Measurements from ENCODE around the gene ZNF518A.
"Not testable (repeated sequence)": the region's sequence is repeated elsewhere in the genome, so short reads cannot be mapped to it uniquely, and the experiment has no call there.

The ZNF518A gene

GRCh38 chr10:96133135-96133534 is 3.0 kb downstream of the ZNF518A start:
- DNase-seq (ENCODE audit: low read depth), result no peak

DNA sequence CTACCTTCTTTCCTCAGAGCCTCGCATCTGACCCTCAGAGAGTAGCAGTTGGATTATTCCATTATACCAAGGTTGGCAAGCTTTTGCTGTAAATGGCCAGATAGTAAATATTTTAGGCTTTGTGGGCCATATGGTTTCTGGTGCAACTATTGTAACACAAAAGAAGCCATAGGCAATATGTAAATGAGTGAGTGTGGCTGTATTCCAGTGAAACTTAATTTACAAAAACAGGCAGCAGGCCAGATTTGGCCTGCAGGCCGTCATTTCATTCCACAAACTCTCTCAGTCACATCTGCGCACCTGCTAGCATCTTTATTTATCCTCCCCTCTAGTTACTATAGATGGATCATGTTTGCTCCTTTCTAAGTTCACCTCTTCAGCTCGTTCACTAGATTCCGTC is 6.7 kb downstream of the ZNF518A start:
- DNase-seq (ENCODE audit: low read depth), result no peak

GRCh38 chr10:96137567-96137966 is 7.5 kb downstream of the ZNF518A start:
- DNase-seq (ENCODE audit: low read depth), result no peak

DNA sequence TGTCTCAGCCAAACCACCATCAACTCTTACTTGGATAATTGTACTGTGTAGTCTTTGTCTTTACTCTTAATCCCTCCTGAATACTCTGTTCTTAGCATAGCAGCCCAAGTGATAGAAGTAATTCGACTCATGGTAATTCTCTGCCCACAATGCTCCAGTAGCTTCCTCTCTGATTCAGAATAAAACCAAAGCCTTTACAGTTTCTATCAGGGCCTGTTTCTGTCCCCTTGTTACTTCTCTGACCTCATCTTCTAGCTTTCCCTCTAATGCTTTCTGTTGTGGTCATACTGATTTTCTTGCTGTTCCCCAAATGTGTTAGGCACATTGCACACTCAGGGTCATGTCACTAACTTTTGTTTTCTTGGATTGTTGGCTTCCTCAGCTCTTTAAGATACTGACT is 8.0 kb downstream of the ZNF518A start:
- no peak for DNase-seq (ENCODE audit: low read depth)

DNA sequence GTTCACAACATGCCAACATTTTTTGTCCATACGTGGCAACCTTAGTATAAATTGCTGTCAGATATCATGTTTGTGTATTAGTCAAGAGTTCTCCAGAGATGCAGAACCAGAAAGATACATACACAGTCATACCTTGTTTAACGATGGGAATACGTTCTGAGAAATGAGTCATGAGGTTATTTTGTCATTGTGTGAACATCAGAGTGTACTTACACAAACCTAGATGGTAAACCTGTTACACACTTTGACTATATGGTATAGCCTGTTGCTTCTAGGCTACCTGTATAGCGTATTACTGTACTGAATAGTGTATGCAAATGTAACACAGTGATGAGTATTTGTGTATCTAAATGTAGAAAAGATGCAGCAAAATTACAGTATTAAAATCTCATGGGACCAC is 22.3 kb downstream of the ZNF518A start:
- no peak for DNase-seq (ENCODE audit: low read depth)

GRCh38 chr10:96153070-96153469 is 23.0 kb downstream of the ZNF518A start:
- DNase-seq (ENCODE audit: low read depth), result no peak

GRCh38 chr10:96165726-96166125 is 35.6 kb downstream of the ZNF518A start:
- DNase-seq (ENCODE audit: low read depth), result no peak

DNA sequence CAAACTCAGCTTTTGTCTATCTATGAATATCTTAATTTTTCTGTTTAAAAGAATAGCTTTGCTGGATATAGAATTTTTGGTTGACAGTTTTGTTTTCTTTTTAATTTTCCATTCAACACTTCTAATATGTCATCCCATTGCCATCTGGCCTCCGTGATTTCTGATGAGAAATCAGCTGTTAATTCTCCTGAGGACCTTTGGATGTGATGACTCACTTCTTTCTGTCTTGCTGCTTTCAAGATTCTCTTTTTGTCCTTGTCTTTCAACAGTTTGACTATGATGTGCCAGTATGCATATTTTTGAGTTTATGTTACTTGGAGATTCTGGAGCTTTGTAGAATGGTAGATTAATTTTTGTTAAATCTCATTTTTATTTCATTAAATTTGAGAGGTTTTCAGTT is 38.4 kb downstream of the ZNF518A start:
- DNase-seq (ENCODE audit: low read depth), result no peak

DNA sequence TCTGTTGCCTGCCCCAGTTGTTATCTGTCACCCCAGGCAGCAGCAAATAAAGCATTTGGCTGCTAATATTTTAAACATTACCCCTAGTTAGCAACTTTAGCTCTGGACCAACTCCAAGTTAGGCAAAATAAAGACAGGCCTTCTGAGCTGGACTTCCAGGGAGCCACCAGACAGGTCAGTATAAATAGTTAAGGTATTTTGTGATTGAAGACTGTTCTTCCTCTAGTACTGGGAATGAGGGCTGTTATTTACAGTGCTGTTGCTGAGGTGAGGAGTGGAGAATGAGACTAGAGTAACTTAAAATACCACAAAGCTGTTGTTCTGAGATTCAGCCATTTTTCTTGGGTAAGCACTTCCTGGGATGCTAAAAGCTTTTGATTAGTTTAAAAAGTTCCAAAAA is 40.1 kb downstream of the ZNF518A start:
- no peak for DNase-seq (ENCODE audit: low read depth)

DNA sequence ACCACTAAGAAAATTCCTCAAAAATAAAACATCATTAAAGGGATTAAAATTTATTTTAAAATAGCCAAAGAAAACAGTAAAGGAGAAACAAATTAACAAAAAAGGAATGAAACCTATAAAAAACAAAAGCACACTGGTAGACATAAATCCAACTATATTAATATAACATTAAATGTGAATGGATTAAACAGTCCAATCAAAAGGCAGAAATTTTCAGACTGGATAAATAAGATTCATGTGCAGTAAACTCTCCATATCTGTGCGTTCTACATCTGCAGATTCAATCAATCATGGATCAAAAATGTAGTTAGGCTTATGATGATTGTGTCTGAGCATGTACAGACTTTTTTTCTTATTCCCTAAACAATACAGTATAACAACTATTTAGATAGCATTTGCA is 42.6 kb downstream of the ZNF518A start:
- DNase-seq (ENCODE audit: low read depth), result no peak

DNA sequence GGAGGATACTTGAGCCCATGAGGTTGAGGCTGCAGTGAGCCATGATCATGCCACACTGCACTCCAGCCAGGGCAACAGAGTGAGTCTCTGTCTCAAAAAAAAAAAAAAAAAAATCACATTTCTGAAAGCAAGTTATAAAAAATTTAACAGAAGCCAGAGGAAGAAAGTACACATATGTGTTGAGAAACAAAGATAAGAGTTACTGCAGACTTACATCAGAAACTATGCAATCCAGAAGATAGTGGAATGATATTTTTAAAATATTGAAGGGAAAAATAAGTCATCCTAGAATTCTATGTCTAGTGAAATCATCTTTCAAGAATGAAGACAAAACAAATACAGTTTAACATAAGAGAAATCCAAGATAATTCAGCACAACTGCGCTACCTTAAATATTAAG is 46.9 kb downstream of the ZNF518A start:
- DNase-seq (ENCODE audit: low read depth), result no peak

DNA sequence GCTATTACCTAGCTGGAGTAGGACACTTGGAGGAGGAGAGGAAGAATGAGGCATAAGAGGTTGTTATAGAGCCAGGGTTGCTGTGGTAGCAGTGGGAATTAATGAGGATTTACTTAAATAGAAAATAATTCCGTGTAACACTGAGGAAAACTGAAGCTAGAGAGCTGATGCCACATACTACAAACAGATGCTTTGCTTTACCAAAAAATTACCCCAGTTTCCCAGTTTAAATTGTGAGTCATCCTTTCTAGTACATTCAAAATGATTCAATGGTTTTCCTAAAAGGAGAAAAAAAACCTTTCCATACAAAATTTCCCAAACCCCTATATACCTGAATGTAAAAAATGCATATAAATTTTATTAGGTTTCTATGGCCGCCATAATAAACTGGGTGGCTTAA is 58.3 kb downstream of the ZNF518A start:
- DNase-seq (ENCODE audit: low read depth), result no peak

DNA sequence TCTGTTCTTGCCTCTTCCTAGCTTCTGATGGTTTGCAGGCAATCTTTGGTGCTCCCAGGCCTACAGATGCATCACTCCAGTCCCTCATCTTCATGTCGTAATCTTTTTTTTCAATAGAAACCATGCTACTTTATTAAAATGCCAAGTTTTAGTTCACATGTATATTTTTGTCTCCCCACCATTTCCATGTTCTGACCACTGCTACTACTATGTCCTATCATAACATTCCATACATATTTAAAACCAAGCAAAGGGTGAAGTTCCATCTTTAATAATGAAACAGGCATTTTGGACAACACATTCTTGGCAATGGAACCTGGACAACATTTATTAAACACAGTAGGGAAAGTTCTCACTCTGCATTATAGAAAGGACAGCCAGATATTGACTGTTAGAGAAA is 58.8 kb downstream of the ZNF518A start:
- DNase-seq (ENCODE audit: low read depth), result no peak

DNA sequence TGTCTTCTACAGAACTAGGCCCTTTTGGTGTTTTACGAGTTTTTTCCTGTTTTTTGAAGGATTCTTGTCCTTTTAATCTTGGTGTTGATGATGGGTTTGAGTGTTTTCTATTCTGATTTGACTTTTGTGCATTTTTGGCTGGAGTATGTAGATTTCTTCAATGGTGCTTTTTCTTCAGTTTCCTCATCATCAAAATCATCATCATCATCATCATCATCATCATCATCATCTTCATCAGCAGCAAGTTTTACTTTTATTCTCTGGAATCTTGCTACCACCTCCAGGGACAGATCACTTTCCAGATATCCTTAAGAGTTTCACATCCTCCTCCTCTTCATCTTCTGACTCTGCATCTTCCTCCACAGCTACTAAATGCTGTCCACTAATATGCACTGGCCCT is 59.4 kb downstream of the ZNF518A start:
- DNase-seq (ENCODE audit: low read depth), result not testable (repeated sequence)

DNA sequence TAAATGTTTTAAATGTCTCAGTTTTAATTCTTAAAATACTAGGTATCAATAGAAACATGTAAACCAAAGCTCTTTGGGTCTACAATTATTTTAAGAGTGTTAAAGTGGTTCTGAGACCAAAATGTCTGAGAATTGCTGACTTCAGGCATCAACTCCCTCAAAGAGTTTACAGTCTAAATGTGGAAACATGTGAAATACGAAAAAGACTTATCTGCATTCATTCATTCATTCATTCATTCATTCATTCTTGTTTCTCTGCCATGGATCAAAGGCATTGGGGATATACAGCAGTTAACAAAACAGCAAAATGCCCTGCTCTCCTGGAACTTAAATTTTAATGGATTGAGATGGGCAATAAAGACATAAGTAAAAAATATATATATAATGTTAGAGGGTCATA is 71.4 kb downstream of the ZNF518A start:
- DNase-seq (ENCODE audit: low read depth), result no peak

DNA sequence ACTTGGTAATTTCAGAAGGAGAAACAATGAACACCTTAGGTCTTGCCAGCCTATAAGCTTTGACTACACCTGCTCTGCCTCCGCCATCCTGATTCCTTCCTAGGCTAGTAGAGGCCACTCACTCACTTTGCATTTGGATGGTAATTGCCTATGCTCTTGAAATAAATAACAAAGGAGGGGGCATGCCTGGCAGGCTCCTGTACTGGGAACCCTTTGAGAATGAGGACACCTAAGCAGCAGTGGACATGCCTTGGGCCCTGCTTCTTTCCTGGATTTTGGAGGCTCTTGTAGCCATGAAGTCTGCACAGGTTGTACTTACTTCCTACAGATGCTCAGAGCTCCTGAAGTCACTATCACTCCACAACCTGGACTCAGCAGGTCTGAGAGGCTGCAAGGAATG is 75.5 kb downstream of the ZNF518A start:
- DNase-seq (ENCODE audit: low read depth), result no peak

DNA sequence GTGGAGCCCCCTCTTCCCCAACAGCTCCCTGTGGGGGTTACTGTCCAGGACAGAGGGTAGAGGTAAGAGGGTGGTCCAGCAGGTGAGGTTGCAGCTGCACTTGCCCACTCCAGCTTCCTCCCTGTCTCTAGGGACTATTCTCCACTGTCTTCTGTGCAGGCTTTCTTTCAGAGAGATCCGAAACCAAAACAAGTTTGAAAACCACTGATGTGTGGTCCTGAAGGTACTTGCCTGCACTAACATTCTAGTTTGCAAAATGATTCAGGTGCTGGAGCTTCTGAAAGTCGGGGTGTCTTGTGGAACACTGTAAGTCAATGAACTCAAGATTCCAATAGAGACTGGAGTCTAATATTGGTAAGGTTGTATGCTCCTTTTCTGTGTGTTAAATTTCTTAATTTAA is 78.2 kb downstream of the ZNF518A start:
- no peak for DNase-seq (ENCODE audit: low read depth)

GRCh38 chr10:96208946-96209345 is 78.8 kb downstream of the ZNF518A start:
- DNase-seq (ENCODE audit: low read depth), result no peak

DNA sequence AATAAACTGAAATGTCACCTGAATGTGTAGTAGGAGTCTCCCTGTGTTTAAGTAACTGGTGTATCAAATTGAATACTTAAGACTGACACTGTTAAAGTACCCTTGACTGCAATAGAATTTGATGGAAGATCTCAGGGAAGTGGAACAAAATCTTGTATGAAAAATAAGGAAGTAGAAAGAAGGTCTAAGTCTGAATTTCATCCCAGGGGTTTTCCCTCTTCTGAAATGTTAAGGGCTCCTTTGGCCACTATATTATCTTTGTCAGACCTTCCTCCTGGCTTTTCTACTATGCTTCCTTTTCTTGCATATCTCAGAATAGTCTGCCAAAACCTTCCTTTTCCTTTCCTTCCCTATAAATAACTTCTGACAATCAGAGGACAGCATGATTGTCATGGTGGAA is 81.7 kb downstream of the ZNF518A start:
- no peak for DNase-seq (ENCODE audit: low read depth)

- DNase-seq (ENCODE audit: low read depth), result no peak
Observed at GRCh38 chr10:96212911-96213310, 82.8 kb downstream of the ZNF518A start.

All from activated T-cell treated with anti-CD3 and anti-CD28 coated beads for 48 hours (primary cell).